Measurements from ENCODE around the gene DEFB131A.
"Not testable (repeated sequence)": the region's sequence is repeated elsewhere in the genome, so short reads cannot be mapped to it uniquely, and the experiment has no call there.

Gene DEFB131A

GRCh38 chr4:9444114-9444513 lies at the start of gene DEFB131A:
DEFB131A (plus strand) TSS chr4:9444414; CDS start chr4:9444534, 120 bp downstream.
- not testable (repeated sequence) for DNase-seq (ENCODE audit: low read depth)

- not testable (repeated sequence) for DNase-seq (ENCODE audit: low read depth)
These were observed 38.4 kb upstream of the DEFB131A start for GRCh38 chr4:9405774-9406173.

- not testable (repeated sequence) for DNase-seq (ENCODE audit: low read depth)
These were observed 37.7 kb upstream of the DEFB131A start for GRCh38 chr4:9406491-9406890.

- DNase-seq (ENCODE audit: low read depth) = no peak
These were observed 34.4 kb upstream of the DEFB131A start for GRCh38 chr4:9409793-9410192.

- DNase-seq (ENCODE audit: low read depth) = not testable (repeated sequence)
These were observed 22.2 kb upstream of the DEFB131A start for GRCh38 chr4:9421884-9422455.

- not testable (repeated sequence) for DNase-seq (ENCODE audit: low read depth)
These were observed 18.3 kb upstream of the DEFB131A start for GRCh38 chr4:9425916-9426315.

GRCh38 chr4:9430061-9430460 lies 14.2 kb upstream of the DEFB131A start:
- not testable (repeated sequence) for DNase-seq (ENCODE audit: low read depth)

GRCh38 chr4:9433320-9433719 lies 10.9 kb upstream of the DEFB131A start:
- not testable (repeated sequence) for DNase-seq (ENCODE audit: low read depth)

- not testable (repeated sequence) for DNase-seq (ENCODE audit: low read depth)
These were observed 7.5 kb upstream of the DEFB131A start for GRCh38 chr4:9436728-9437127.

- DNase-seq (ENCODE audit: low read depth) = not testable (repeated sequence)
These were observed 1.9 kb upstream of the DEFB131A start for GRCh38 chr4:9442355-9442754.

- DNase-seq (ENCODE audit: low read depth) = not testable (repeated sequence)
These were observed 467 bp downstream of the DEFB131A start for GRCh38 chr4:9444681-9445080.

- not testable (repeated sequence) for DNase-seq (ENCODE audit: low read depth)
These were observed 8.0 kb downstream of the DEFB131A start for GRCh38 chr4:9452251-9452650.

GRCh38 chr4:9454284-9454683 lies 10.1 kb downstream of the DEFB131A start:
- DNase-seq (ENCODE audit: low read depth) = not testable (repeated sequence)

- not testable (repeated sequence) for DNase-seq (ENCODE audit: low read depth)
These were observed 10.8 kb downstream of the DEFB131A start for GRCh38 chr4:9455046-9455445.

GRCh38 chr4:9479466-9479865 lies 35.3 kb downstream of the DEFB131A start:
- DNase-seq (ENCODE audit: low read depth) = not testable (repeated sequence)

- not testable (repeated sequence) for DNase-seq (ENCODE audit: low read depth)
These were observed 35.9 kb downstream of the DEFB131A start for GRCh38 chr4:9480066-9480465.

- DNase-seq (ENCODE audit: low read depth) = not testable (repeated sequence)
These were observed 38.7 kb downstream of the DEFB131A start for GRCh38 chr4:9482871-9483270.

- DNase-seq (ENCODE audit: low read depth) = not testable (repeated sequence)
These were observed 39.5 kb downstream of the DEFB131A start for GRCh38 chr4:9483682-9484081.

GRCh38 chr4:9486880-9487279 lies 42.7 kb downstream of the DEFB131A start:
- not testable (repeated sequence) for DNase-seq (ENCODE audit: low read depth)

GRCh38 chr4:9488796-9489195 lies 44.6 kb downstream of the DEFB131A start:
- DNase-seq (ENCODE audit: low read depth) = not testable (repeated sequence)

- DNase-seq (ENCODE audit: low read depth) = not testable (repeated sequence)
These were observed 46.3 kb downstream of the DEFB131A start for GRCh38 chr4:9490496-9490895.

- DNase-seq (ENCODE audit: low read depth) = not testable (repeated sequence)
These were observed 46.8 kb downstream of the DEFB131A start for GRCh38 chr4:9490986-9491385.

- not testable (repeated sequence) for DNase-seq (ENCODE audit: low read depth)
These were observed 49.4 kb downstream of the DEFB131A start for GRCh38 chr4:9493589-9493988.

Data from T-helper 22 cell (primary cell).